ENCODE data around the gene EGF. TPM values are rescaled to one million over a fixed set of nuclear protein-coding genes. Genes with fewer than 3 reads are reported as not detected.
A peak's percentile ranks its signal among the peaks of the same experiment; 100 is the strongest.

The EGF gene
- total RNA-seq, 6 experiments from 2014 or later: 1.1 to 2.2 (median 1.7) TPM

DNA sequence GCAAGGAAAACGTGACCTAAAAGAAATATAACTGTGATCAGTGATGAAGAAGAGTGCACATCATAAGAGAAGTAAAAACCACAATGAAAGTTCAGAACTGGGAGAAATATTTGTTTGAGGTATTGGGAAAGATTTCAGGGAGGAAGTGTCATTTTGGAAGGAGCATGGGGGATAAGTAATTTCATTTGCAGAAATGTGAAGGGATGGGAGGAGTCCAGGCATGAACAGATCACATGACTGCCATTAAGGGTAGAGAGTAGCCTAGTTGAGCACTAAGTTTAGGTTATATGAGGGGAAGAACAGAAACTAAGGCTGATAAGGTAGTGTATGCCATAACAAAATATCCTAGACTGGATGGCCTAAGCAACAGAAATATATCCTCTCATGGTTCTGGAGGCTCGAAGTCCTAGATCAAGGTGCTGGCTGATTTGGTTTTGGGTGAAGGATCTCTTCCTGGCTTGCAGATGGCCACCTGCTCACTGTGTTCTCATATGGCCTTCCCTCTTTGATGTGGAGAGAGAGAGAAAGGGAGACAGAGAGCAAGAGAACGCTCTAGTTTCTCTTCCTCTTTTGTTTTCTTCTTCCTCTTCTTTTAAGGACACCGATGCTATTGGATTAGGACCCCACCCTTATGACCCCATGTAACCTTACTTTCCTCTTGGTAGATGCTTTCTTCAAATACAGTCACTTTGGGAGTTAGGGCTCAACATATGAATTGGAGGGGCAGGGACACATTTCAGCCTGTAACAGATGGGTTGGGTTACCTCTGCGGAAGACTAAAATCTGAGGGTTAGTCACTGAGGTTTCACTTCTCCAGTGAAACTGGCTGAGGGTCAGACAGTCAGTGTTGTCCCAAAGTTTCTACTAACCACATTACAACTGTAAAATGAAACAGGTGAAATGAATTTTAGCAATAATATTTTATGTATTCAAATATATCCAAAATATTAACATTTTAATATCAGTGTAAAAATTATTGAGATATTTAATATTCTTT is 77.9 kb downstream of the EGF start:
- H3K36me3 Mint-ChIP-seq (ENCODE audit: low read depth): no peaks in the 10 kb centered on the region
- H3K4me3 Mint-ChIP-seq: no peak overlapping the region
- TF ChIP-seq, protein P1, sequence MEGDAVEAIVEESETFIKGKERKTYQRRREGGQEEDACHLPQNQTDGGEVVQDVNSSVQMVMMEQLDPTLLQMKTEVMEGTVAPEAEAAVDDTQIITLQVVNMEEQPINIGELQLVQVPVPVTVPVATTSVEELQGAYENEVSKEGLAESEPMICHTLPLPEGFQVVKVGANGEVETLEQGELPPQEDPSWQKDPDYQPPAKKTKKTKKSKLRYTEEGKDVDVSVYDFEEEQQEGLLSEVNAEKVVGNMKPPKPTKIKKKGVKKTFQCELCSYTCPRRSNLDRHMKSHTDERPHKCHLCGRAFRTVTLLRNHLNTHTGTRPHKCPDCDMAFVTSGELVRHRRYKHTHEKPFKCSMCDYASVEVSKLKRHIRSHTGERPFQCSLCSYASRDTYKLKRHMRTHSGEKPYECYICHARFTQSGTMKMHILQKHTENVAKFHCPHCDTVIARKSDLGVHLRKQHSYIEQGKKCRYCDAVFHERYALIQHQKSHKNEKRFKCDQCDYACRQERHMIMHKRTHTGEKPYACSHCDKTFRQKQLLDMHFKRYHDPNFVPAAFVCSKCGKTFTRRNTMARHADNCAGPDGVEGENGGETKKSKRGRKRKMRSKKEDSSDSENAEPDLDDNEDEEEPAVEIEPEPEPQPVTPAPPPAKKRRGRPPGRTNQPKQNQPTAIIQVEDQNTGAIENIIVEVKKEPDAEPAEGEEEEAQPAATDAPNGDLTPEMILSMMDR (IDR thresholded peaks at IDR 0.05): no peak
- H3K4me1 Mint-ChIP-seq (ENCODE audit: low read depth): peaks cover 7% of the 10 kb centered on the region; the same call in 1 of the 2 replicates
- H3K27ac Mint-ChIP-seq: no peak overlapping the region
- no peak for DNase-seq
- no peaks in the 10 kb centered on the region for H3K9me3 Mint-ChIP-seq
- peaks cover 4% of the 10 kb centered on the region for H3K27me3 Mint-ChIP-seq (ENCODE audit: insufficient read depth)

DNA sequence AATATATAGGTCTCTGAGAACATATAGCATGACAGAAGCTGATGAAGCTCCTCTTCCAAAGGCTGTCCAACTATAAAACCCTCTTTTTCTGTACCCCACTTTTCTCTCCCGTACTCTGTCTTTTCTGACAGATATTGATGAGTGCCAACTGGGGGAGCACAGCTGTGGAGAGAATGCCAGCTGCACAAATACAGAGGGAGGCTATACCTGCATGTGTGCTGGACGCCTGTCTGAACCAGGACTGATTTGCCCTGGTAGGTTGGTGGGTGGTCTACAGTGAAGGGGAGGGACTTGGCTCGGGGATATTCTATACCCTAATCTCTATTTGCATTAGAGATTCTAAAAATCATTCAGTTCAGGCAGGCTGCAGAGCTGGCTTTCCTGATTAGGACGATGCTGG is 80.4 kb downstream of the EGF start:
- Mint-ChIP-seq H3K36me3 (ENCODE audit: low read depth) (no peaks in the 10 kb centered on the region), H3K27me3 (ENCODE audit: insufficient read depth) (peaks cover 4% of the 10 kb centered on the region; the same call in 1 of the 2 replicates), H3K27ac (no peak overlapping the region), H3K9me3 (no peaks in the 10 kb centered on the region), H3K4me1 (ENCODE audit: low read depth) (peaks cover 13% of the 10 kb centered on the region; the same call in 1 of the 2 replicates), H3K4me3 (no peak overlapping the region)
- TF ChIP-seq, protein P1 (IDR thresholded peaks at IDR 0.05): no peak
- no peak for DNase-seq

DNA sequence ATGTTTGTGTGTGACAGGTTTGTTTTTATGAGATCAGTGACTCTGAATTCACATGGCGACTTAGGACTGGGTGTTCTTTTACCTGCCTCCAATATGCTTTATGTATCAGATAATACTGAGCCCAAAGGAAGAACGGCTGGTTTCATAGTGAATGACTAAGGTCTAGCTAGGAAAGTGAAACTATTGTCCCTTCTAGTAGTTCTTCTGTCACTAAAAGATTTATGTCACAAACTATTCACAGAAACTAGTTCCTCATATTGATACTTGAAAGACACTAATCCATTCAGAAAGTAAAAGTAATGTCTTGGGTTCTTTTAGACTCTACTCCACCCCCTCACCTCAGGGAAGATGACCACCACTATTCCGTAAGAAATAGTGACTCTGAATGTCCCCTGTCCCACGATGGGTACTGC is 81.7 kb downstream of the EGF start:
- peaks cover 6% of the 10 kb centered on the region for H3K27me3 Mint-ChIP-seq (ENCODE audit: insufficient read depth)
- H3K9me3 Mint-ChIP-seq: no peaks in the 10 kb centered on the region
- TF ChIP-seq, protein P1 (IDR thresholded peaks at IDR 0.05): no peak
- H3K4me1 Mint-ChIP-seq (ENCODE audit: low read depth): peaks cover 6% of the 10 kb centered on the region; the same call in 1 of the 2 replicates
- no peak overlapping the region; the same call in 1 of the 2 replicates for H3K4me3 Mint-ChIP-seq
- no peaks in the 10 kb centered on the region for H3K36me3 Mint-ChIP-seq (ENCODE audit: low read depth)
- H3K27ac Mint-ChIP-seq: no peak overlapping the region
- DNase-seq: no peak

DNA sequence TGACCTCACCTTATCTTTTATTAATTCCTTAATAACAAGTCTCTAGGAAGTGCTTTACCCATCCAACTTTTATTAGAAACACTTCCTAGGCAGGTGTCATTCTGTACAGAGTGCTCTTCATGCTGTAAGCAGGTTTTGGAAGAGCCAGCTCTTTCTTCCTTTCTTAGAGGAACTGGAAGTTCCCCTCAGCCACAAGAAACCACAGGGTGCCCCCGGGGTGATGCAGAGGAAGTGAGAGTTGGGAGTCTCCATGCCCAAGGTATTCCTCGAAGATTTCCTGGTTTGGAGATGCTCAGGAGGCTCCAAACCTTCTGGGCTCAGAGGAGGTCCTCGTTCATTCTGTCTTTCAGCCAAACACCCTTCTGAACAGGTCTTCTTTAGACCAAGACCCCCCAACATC is 83.8 kb downstream of the EGF start:
- no peak for DNase-seq
- no peaks in the 10 kb centered on the region for H3K9me3 Mint-ChIP-seq
- no peak overlapping the region for H3K27ac Mint-ChIP-seq
- peaks cover 2% of the 10 kb centered on the region for H3K27me3 Mint-ChIP-seq (ENCODE audit: insufficient read depth)
- H3K36me3 Mint-ChIP-seq (ENCODE audit: low read depth): no peaks in the 10 kb centered on the region
- H3K4me3 Mint-ChIP-seq: no peak overlapping the region
- TF ChIP-seq, protein P1 (IDR thresholded peaks at IDR 0.05): no peak
- 0 out of 2 replicates have a peak, but pooled peaks cover 6% of the 10 kb centered on the region for H3K4me1 Mint-ChIP-seq (ENCODE audit: low read depth)

DNA sequence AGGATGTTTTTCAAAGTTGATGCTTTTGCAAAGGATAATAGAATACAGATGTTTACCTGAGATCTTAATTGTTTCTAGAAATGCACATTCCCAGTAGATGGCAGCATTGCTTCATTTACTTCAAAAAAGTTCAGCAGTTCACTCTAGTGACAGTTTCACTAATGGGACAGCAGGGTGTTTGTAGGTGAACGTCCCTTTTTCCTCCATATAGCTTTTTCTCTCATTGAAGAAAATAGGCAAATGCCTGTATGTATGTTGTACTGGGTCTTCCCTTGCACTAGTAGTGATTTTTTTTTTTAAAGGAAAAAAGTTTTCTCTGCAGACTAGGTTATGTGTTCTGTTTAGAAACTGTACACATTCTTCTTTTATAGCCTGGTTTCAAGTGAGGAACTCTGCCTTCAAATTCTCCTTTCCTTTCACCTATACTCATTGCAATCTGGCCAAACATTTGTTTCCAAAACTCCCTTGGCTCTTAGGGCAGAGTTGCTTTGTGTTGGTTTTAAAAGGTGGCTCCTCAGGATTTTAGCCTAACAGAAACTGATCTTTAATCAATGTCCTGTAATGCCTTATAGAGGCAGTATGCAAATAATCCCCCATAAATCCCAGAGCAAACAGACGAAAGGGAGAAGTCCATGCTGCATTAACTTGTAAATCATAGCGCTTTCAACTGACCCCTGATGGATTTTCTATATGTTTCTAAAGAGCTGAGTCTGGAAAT is 86.3 kb downstream of the EGF start:
- H3K4me3 Mint-ChIP-seq: no peak overlapping the region
- TF ChIP-seq, protein P1 (IDR thresholded peaks at IDR 0.05): peak; percentile 82
- peaks cover 2% of the 10 kb centered on the region for H3K27me3 Mint-ChIP-seq (ENCODE audit: insufficient read depth)
- no peaks in the 10 kb centered on the region for H3K9me3 Mint-ChIP-seq
- H3K27ac Mint-ChIP-seq: no peak overlapping the region
- no peaks in the 10 kb centered on the region for H3K36me3 Mint-ChIP-seq (ENCODE audit: low read depth)
- DNase-seq: peak; percentile 66
- H3K4me1 Mint-ChIP-seq (ENCODE audit: low read depth): 0 out of 2 replicates have a peak, but pooled peaks cover 6% of the 10 kb centered on the region
